ENCODE results near the gene GSG1L2.

DNA sequence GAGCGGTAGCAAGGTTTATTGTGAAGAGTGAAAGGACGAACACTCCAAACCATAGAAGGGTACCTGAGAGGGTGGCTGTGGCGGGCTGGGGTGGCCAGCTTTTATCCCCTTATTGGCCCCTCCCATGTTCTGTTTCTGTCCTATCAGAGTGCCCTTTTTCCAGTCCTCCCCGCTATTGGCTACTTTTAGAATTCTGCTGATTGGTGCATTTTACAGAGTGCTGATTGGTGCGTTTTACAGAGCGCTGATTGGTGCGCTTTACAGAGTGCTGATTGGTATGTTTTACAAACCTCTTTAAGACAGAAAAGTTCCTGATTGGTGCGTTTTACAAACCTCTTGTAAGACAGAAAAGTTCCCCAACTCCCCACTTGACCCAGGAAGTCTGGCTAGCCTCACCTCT lies 12.5 kb downstream of the GSG1L2 start:
- TF ChIP-seq EZH2 (IDR thresholded peaks at IDR 0.05) (no peak), POLR2AphosphoS5 (IDR thresholded peaks at IDR 0.05; ENCODE audit: borderline replicate concordance, low read depth, low read length) (no peak)
